NCI-H1436 (cell line): ENCODE results near the gene DESI1.
"Not testable (repeated sequence)": the region's sequence is repeated elsewhere in the genome, so short reads cannot be mapped to it uniquely, and the experiment has no call there.

Experiments
- DNase-seq: peaks from one replicate; lab custom pipeline; 2025; lab: John Stamatoyannopoulos, UW

DESI1 gene

GRCh38 chr22:41620589-41621098 lies at the start of gene DESI1:
Gene DESI1 (minus strand): TSS chr22:41621043. CDS start chr22:41620839, 204 bp downstream.
- no peak for DNase-seq

- DNase-seq = no peak
These were observed 48.4 kb upstream of the DESI1 start for GRCh38 chr22:41668971-41669911.

- DNase-seq = no peak
These were observed 44.1 kb upstream of the DESI1 start for GRCh38 chr22:41664951-41665350.

- no peak for DNase-seq
These were observed 43.6 kb upstream of the DESI1 start for GRCh38 chr22:41664490-41664889.

GRCh38 chr22:41663594-41663993 lies 42.8 kb upstream of the DESI1 start:
- not testable (repeated sequence) for DNase-seq

DNA sequence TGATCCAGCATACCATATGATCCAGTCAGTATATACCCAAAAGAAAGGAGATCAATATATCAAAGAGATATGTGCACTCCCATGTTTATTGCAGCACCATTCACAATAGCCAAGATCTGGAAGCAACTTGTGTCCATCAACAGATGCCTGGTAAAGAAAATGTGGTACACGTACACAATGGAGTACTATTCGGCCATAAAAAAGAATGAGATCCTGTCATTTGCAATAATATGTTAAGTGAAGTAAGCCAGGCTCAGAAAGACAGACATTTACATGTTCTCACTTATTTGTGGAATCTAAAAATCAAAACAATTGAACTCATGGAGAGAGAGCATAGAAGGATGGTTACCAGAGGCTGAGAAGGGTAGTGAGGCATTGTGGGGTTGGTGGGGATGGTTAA lies 40.9 kb upstream of the DESI1 start:
- DNase-seq = no peak

DNA sequence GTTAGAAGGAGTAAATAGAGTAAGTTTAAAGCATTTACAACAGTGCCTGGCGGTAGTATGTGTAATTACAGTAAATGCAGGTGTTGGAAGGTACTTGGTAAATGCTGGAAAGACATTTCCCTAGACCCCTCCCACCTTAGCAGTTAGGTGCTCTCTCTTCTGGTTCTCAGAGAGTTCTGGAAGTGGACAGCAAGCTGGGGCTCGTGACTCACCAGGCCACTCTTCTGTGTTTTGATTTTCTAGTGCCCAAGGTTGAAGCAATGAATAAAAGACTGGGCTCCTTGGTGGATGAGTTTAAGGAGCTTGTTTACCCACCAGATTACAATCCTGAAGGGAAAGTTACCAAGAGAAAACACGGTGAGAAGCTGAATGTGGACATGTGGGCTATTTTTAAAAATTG lies 40.2 kb upstream of the DESI1 start:
- no peak for DNase-seq

GRCh38 chr22:41660416-41660815 lies 39.6 kb upstream of the DESI1 start:
- no peak for DNase-seq

DNA sequence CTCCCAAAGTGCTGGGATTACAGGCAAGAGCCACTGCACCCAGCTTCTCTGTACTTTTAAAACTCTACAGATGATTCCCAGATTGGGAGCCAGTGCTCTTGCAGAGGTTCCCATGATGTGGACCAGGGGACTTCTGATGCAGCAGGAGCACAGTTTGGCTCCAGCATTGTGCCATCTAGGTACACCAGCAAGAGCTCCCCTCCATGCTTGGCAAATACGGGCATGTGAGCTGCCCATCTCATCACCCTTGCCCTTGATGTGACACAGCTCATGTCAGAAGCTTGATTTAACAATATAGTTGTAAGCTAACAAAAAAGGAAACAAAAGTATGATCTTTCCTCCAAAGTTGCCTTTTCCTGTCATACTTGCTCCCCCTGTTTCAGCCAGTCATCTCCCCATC lies 39.1 kb upstream of the DESI1 start:
- no peak for DNase-seq

DNA sequence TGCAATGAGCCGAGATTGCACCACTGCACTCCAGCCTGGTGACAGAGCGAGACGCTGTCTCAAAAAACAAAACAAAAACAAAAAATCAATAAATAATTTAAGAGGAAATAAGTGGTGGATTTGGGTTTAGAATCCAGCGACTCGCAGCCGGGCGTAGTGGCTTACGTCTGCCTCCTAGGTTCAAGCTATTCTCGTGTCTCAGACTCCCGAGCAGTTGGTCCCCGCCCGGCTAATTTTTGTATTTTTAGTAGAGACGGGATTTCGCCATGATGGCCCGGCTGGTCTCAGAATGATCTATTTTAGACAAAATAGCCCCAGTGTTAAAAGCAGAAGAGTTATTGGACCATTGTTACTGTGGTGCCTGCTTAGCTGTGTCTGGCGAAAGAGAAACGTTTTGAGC lies 38.0 kb upstream of the DESI1 start:
- no peak for DNase-seq

GRCh38 chr22:41657709-41658108 lies 36.9 kb upstream of the DESI1 start:
- no peak for DNase-seq

DNA sequence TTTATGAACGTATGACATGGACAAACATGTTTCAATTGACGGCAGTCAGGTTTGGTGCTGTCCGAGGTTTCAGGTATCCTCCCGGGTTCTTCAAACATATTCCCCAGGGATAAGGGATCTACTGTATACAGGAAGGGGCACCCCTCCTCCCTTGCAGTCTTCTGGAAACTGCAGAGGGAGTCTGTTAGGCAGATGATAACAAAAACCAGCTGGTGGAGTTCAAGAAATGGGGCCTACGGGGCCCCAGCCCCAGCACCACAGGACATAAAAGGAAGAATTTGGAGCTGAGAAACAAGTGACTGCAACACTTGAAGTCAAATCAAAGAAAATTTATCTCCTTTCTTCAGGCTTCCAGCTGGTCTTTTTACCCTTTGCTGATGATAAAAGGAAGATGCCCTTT lies 35.7 kb upstream of the DESI1 start:
- DNase-seq = no peak

DNA sequence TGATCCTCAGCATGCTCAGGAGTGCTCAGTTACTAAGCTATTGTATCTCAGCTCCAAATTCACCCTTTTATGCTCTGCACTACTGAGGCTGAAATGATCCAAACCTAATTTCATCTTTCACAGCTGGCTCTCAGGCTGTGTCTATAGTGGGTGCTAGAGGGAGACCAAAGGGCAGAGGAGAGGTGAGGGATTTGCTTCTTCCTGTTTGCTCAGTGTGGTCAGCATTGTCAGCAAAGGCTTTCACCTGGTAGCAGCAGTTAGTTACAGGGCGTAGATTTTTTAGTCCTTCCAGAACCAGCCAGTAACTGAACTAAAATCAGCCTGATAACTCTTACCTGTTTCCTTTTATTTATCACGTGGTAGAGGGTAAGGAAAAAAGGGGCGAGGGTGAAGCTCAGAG lies 33.5 kb upstream of the DESI1 start:
- no peak for DNase-seq

DNA sequence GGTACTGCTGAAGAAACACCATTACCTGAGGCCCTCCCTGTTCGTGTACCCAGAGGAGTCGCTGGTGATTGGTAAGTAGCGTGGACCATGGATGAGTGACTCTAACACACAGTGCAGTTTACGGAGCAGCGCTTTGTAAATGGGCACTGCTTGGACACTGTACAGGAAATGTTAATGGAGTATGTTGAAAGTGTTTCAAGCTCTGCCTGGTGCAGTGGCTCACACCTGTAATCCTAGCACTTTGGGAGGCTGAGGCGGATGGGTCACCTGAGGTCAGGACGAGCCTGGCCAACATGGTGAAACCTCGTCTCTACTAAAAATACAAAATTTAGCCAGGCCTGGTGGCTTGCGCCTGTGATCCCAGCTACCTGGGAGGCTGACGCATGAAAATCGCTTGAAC lies 30.0 kb upstream of the DESI1 start:
- DNase-seq = no peak

DNA sequence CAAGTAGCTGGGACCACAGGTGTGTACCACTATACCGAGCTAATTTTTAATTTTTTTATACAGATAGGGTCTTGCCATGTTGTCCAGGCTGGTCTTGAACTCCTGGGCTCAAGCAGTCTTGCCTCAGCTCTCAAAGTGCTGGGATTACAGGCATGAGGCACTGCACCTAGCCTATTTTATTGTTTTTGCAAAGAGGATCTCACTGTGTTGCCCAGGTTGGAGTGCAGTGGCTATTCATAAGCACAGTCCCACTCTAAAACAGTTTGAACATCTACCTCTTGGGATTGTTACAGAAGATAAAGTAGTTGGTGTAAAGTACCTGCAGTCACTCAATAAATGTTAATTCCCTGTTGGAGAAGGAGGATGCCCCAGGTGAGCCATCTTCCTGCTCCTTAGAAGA lies 29.4 kb upstream of the DESI1 start:
- DNase-seq = no peak

GRCh38 chr22:41648432-41648831 lies 27.6 kb upstream of the DESI1 start:
- no peak for DNase-seq

DNA sequence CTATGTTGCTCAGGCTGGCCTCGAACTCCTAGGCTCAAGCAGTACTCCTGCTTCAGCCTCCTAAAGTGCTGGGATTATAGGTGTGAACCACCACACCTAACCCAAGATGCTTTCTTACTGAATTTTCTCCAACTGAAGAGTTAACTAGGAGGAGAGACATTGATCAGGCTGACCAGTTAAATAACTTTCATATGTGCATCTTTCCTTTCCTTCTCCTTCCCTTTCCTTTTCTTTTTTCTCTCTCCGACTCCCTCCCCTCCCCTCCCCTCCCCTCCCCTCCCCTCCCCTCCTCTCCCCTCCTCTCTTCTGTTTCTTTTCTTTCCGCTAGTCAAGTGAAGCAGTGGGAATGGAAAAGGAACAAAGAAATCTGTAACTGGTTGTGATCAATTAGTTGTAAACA lies 26.9 kb upstream of the DESI1 start:
- no peak for DNase-seq

DNA sequence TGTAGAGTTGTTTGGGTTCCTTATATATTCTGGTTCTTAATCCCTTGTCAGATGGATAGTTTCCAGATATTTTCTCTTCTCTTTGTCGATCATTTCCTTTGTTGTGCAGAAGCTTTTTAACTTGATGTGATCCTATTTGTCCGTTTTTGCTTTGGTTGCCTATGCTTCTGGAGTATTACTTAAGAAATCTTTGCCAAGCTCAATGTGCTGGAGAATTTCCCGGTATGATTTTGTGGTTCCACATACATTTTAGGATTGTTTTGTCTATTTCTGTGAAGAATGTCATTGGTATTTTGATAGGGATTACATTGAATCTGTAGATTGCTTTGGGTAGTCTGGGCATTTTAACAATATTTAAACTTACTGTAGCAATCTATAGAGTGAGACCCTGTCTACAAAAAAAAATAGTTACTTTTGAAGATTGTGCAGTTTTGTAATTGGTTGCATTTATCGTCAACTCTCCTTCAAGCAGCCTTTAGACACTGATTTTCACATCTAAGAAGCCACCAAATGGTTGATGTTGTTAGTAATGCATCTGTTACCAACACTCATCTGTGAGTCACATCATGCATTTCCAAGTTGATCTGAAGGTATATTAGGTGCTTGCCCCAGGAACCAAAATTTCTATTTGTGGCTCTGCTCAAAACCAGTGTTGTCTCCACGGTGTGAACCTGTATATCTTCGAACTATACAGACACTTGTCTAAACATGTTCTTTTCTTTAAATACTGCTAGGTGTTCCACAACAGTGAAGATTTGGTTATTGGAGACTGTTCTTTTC lies 21.7 kb upstream of the DESI1 start:
- DNase-seq = no peak

GRCh38 chr22:41641854-41642253 lies 21.0 kb upstream of the DESI1 start:
- no peak for DNase-seq

GRCh38 chr22:41638748-41639147 lies 17.9 kb upstream of the DESI1 start:
- DNase-seq = peak; percentile 9

- no peak for DNase-seq
These were observed 17.3 kb upstream of the DESI1 start for GRCh38 chr22:41638124-41638523.

- not testable (repeated sequence) for DNase-seq
These were observed 16.8 kb upstream of the DESI1 start for GRCh38 chr22:41637623-41638022.

- DNase-seq = no peak
These were observed 15.6 kb upstream of the DESI1 start for GRCh38 chr22:41636467-41636866.
